MV-4-11 (cell line): ENCODE measurements around the gene PC.
A peak's percentile ranks its signal among the peaks of the same experiment; 100 is the strongest.
"Not testable (repeated sequence)": the region's sequence is repeated elsewhere in the genome, so short reads cannot be mapped to it uniquely, and the experiment has no call there.

Source experiments
- DNase-seq: peaks from one replicate; lab custom pipeline; 2025; lab: John Stamatoyannopoulos, UW

PC gene

DNA sequence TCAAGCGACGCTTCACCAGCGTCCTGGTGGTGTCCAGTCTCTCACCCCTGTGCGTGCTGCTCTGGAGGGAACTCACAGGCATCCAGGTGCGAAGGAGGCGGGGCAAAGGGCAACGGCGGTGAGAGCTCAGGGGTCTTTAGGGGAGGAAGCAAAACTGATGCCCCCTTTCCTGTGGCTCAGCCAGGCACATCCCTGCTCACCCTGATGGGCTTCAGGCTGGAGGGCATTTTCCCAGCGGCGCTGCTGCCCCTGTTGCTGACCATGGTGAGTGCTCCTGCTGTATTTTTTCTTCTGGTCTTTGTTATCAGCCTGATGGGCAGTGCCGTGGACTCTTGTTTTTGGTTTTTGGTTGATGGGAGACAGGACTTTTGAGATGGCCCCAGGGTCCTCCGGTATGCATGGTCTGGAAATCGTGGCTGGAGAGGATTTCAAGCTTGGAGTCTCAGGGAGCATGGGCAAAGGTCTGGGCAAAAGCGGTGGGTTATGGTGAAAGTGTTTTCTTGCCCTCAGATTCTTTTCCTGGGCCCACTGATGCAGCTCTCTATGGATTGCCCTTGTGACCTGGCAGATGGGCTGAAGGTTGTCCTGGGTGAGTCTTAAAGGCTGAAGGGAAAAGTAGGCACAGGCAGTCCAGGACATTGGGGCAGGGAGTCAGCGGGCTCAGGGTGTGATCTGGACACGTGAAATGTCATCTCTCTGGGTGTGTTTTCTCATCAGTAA is 114.2 kb downstream of the PC start:
- DNase-seq = no peak

- peak; percentile 85 for DNase-seq
Observed at GRCh38 chr11:66842896-66843775, 115.0 kb downstream of the PC start, which contains the start of gene RCE1. TSS of gene RCE1 (plus strand) at chr11:66843441. CDS start at chr11:66843456, 15 bp downstream.

GRCh38 chr11:66842501-66842895 is 115.7 kb downstream of the PC start:
- no peak for DNase-seq

DNA sequence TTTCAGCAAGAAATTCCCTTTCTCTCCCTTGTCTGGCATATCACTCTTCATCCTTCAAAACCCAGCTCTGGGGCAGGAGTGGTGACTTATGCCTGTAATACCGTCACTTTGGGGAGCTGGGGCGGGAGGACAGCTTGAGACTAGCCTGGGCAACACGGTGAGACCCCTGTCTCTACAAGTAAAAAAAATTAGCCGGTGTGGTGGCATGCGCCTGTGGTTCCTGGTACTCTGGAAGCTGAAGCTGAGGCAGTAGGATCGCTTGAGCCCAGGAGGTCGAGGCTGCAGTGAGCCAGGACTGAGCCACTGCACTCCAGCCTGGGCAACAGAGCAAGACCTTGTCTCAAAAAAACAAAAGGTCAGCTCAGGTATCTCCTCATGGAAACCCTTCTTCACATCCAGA is 116.3 kb downstream of the PC start:
- DNase-seq = no peak

- no peak for DNase-seq
Observed at GRCh38 chr11:66840317-66841091, 117.7 kb downstream of the PC start.

DNA sequence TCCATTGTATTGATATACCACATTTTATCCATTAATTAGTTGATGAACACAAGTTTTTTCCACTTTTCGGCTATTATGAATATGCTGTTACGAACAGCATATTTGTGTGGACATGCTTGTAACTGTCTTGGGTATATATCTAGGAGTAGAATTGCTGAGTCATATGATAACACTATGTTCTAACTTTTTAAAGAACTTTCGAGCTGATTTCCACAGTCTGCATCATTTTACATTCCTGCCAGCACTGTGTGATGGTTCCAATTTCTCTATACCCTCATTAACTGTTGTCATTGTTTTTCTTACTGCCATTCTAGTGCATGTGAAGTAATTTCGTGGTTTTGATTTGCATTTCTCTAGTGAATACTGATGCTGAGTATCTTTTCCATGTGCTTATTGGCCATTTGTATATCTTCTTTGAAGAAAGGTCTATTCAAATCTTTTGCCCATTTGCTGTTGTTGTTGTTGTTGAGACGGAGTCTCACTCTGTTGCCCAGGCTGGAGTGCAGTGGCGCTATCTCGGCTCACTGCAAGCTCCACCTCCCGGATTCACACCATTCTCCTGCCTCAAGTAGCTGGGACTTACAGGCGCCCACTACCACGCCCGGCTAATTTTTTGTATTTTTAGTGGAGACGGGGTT is 122.3 kb downstream of the PC start:
- no peak for DNase-seq

- DNase-seq = no peak
Observed at GRCh38 chr11:66834943-66835342, 123.2 kb downstream of the PC start.

- no peak for DNase-seq
Observed at GRCh38 chr11:66834539-66834845, 123.7 kb downstream of the PC start.

- not testable (repeated sequence) for DNase-seq
Observed at GRCh38 chr11:66824573-66824972, 133.6 kb downstream of the PC start.

DNA sequence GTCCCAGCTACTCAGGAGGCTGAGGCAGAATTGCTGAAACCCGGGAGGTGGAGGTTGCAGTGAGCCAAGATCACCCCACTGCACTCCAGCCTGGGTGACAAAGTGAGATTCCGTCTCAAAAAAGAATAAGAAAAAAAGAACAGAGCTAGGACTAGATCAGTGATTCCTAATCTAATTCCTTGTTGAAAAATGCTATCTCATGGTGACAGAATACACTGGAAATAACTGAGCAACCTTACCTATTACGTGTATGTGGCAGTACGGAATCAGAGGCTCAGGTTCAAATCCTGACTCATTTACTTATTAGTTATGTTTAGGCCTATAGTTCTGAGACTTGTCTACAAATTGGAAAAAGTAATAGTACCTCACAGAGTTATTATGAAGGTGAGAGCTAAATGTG is 134.5 kb downstream of the PC start:
- no peak for DNase-seq

DNA sequence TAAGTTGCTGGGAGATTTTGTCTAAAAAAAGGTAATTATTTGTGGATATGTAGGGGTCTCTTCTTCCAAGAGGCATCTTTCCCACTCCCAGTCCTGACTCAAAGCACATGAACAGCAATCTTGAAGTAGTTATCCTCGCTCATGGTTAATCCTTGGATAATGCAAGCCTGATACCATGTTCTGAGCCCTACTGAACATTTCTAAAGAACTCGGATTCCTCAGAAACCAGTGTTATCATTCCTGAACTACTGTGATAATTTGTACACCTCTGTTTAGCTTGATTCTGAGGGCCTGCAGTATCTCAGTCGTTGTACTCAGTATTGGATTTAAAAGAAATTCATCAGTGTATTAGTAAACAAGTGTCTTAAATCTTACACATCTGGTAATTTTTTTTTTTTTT is 137.3 kb downstream of the PC start:
- no peak for DNase-seq

DNA sequence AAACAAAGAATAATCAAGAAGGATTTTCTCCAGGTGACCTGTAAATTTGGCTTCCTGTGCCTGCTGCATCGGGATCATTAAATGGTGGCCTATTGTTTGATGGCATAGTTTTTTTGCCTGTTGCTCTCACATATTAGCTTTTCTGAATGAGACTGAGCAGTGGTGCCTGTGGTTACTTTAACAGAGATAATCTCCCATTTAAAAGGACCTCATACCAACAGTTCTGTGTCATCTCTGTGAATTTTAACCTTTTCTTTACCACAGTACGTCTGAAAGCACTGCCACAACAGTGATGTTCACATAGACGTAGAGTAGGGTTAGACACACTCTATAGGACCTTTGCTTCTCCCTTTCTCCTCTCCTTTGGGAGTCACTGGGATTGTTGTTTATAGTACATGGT is 137.8 kb downstream of the PC start:
- no peak for DNase-seq

- DNase-seq = no peak
Observed at GRCh38 chr11:66818231-66818955, 139.8 kb downstream of the PC start.

DNA sequence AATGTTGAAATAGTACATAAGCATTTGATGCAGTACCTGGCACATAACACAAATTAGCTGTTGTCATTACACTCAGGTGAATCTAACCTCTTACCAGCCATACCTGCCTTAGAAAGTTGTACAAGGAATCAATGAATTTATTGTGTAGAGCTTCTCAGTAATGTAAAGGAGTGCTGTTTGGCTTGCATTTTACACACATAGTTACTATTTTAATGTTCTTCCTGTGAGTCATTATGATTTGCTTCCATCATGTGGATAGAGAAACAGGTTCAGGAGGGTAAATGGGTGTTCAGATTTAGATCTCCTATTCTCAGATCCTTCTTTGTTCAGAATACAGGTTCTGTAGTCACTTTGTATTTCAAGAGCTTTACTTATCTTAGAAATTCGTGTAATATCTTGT is 142.5 kb downstream of the PC start:
- no peak for DNase-seq

GRCh38 chr11:66814678-66815077 is 143.5 kb downstream of the PC start:
- DNase-seq = no peak

GRCh38 chr11:66810576-66811185 is 147.5 kb downstream of the PC start:
- DNase-seq = no peak

- no peak for DNase-seq
Observed at GRCh38 chr11:66809592-66809991, 148.6 kb downstream of the PC start.

DNA sequence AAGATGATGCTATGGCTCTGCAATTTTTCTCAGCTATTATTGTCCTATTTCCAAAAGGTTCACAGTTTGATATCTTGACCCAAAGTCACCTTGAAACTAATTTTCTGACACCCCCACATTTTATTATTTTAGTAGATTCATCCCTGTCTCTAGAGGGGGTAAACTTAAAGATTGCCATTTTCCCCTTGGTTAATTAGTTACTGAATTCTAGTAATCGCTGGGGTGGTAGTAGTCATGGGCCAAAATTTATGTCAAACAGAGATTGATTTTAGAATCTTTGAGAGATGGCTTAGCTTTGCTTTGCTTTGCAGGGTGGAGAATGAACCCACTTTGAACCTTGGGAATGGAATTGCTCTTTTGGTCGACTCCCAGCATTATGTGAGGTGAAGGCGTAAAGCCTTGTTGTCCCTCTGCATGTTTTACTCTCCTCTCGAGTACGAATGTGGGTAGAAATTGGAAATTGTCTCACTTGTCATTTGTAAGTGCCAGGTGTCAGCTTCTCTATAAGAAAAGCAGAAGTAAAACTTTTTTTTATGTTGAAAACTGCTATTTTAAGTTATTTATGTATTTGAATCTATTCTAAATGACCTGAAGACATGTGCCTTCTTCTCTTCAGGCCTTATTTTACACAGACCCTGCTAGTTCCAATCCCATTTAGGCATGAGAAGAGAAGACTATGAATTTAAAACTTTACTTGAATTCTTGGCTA is 157.3 kb downstream of the PC start:
- peak; percentile 44 for DNase-seq

DNA sequence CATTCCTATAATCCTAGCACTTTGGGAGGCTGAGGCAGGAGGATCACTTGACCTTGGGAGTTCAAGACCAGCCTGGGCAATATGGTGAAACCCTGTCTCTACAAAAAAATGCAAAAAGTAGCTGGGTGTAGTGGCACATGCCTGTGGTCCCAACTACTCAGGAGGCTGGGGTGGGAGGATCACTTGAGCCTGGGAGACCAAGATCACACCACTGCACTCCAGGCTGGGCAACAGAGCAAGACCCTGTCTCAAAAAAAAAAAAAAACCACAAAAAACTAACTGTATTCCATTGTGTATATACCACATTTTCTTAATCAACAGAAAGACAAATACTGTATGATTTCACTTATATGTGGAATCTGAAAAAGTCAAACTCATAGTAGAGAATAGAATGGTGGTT is 158.4 kb downstream of the PC start:
- DNase-seq = not testable (repeated sequence)
